HG03159 (cell line): ENCODE measurements around the gene FLRT2.

Source experiments
- ATAC-seq: cut with Tn5 transposase; IDR thresholded peaks from one replicate; pipeline ENCODE4 v1.9.1; 2021; ENCODE audit warnings: mild to moderate bottlenecking, moderate library complexity; ENCODE audit not compliant: unreplicated experiment

The FLRT2 gene

GRCh38 chr14:85587151-85587711, 57.3 kb downstream of the FLRT2 start:
- no peak for ATAC-seq

- ATAC-seq, result no peak
Measured at GRCh38 chr14:85590784-85591183, 60.8 kb downstream of the FLRT2 start.

DNA sequence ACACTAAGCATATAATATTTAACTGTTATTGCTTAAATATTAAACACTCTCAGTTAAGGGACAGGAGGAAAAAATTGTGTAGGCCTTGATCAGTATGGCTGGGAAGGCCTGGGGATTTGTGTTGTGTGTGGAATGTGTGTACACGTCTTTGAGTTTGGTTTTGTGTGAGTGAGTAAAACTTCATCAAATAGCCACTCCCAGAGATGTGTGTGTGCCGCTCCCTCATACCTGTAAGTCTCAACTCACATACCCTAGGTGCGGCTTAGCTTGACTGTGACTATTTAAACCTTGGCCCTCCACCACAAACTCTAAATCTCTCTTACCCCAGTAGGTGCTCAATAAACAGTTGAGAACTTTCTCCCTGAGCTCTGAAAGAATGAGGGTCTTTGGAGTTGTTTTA, 64.3 kb downstream of the FLRT2 start:
- ATAC-seq, result no peak

DNA sequence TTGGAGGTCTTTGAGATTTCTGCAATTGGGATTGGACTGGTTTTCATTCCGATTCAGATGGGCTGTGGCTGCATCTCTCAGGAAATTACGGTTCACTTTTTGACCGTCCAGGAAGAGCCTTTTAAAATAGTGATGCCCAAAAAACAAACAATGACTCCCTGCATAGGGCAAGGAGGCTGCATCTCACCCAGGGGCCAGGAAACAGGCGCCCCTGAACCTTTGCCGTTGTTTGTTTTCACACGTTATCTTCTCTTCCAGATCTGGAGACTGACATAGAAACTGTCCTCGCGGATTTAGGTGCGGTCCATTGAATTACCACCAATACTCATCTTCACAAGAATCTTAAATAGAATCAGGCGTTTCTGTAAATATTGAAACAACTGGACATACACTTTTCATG, 66.0 kb downstream of the FLRT2 start:
- ATAC-seq, result no peak

- no peak for ATAC-seq
Measured at GRCh38 chr14:85596562-85596961, 66.6 kb downstream of the FLRT2 start.

DNA sequence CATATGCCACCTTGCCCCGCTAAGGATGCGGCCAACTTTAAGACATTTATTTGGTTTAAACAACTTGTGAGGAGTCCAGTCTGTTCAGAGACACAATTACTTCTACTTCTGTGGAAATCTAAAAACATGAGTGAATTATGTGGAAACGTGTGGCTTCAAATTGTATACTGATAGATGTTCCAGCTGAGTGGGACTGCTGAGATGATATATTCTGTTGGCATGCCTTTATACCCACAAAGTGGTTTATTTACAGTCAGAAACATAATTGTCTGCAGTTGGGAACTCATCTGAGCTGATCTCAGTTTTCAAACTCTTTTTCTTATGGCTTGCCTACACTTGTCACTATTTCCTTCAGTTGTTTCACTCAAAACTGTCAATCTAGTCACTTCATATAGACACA, 67.8 kb downstream of the FLRT2 start:
- ATAC-seq, result no peak

DNA sequence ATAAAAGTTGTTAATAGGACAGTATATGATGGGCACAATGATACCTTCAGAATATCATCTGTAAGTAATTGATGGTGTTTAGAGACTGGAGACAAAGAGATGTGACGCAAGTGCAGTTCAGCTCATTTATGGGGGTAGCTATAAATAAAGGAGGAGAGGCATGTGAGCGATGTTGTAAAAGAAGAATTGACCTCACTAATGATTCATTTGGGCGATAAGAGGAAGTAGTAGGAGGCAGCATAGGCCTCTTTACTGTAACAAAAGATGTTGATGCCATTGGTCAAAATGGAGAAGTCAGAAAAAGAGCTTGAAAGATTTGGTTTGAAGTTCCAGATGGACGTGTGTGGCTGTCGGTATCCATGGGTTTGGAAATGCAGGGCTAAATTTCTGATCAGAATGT, 70.0 kb downstream of the FLRT2 start:
- ATAC-seq, result no peak

- no peak for ATAC-seq
Measured at GRCh38 chr14:85601246-85601645, 71.3 kb downstream of the FLRT2 start.

- no peak for ATAC-seq
Measured at GRCh38 chr14:85601690-85602089, 71.7 kb downstream of the FLRT2 start.

GRCh38 chr14:85602345-85602744, 72.4 kb downstream of the FLRT2 start:
- ATAC-seq, result no peak

DNA sequence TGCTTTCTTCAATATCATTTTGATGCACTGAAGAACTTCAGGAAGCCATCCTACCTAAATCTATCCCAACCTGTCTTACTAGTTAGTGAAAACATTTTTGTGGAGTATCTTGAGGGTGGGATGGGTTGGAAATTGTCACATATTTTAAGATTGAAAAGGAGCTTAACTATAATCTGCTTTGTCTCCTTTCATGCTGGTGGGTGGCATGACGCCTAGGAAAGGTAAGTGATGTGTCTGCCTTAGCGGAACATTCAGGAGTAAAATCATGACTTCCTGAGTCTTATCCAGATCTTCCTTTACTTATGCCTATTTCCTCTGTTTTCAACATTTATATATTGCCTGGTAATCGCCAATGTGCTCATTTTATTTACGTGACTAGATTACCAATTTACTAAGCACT, 74.1 kb downstream of the FLRT2 start:
- ATAC-seq, result no peak

DNA sequence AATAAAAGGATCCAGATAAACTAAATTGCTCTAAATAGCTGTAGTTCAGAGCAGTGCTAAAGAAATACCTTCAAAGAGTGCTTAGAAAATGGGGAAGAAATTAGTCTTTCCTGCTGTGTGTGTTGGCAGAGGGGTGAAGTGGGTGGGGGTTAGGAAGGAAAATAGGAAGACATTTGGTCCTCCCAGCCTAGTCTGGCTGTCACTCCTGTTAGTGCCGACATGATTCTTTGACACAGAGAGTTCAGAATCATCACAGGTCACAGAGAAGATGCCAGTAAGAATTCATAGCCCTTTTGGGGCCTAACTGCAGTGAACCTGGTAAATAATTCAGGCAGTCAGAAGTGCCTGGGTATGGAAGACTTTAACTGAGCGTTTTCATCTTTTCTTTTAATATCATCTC, 74.8 kb downstream of the FLRT2 start:
- no peak for ATAC-seq

- ATAC-seq, result no peak
Measured at GRCh38 chr14:85607651-85608081, 77.7 kb downstream of the FLRT2 start.

- ATAC-seq, result no peak
Measured at GRCh38 chr14:85613496-85613895, 83.6 kb downstream of the FLRT2 start.

DNA sequence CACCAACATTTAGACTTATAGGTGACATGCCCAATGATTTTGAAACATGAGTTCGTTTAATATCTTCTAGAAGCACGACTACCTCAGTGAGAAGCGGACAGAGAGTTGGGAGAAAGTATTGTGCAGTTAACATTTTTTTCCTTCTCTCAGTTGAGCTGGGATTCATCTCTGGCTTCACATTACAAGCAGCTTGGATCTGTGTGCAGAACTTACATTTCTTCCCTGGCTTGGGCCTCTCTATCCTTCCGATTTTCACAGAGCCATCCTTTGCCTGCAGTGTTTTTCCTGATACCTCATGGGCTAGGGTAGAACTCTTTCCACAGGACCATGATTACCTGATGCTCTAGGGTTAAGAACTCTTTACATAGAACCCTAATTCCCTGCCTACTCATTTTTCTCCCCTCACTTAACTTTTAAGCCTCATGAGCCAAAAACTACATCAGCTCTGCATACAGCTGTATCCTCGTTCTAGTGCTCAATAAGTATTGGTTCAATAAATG, 86.5 kb downstream of the FLRT2 start:
- no peak for ATAC-seq

DNA sequence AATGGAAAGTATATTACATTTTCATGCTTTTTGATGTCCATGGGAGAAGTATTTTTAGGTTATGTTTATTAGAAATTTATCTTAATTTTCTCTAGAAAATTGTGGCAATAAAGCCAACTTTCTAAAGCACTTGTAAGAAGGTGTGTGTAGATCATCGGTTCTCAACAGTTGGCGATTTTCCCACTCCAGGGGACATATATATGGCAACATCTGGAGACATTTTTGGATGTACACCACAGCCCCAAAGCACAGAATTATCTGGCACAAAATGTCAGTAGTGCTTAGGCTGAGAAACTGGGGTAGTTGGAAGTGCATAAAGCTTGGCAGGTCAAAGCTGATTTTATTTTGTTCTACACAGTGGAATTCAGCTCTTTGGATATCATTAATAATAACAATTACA, 86.9 kb downstream of the FLRT2 start:
- ATAC-seq, result no peak

GRCh38 chr14:85617791-85618190, 87.8 kb downstream of the FLRT2 start:
- ATAC-seq, result no peak

DNA sequence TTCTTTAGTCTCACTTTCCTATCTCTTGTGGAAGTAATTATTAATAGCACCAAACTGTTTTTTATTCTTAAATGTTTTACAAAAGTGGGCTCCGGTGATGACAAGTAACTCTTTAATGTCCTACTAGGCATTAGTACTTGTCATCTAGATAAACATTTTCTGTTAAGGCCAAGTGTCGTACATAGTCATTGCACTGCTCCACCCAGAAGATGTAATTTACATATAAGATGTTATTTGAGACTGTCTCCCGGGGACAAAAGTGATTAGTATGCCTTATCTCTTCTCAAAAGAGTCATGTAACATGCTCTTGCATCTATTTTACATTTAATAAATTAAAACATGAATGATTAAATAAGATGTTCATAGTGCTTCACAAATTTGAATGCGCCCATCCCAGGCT, 88.4 kb downstream of the FLRT2 start:
- ATAC-seq, result no peak

GRCh38 chr14:85618978-85619377, 89.0 kb downstream of the FLRT2 start:
- no peak for ATAC-seq

GRCh38 chr14:85619851-85620250, 89.9 kb downstream of the FLRT2 start:
- no peak for ATAC-seq

DNA sequence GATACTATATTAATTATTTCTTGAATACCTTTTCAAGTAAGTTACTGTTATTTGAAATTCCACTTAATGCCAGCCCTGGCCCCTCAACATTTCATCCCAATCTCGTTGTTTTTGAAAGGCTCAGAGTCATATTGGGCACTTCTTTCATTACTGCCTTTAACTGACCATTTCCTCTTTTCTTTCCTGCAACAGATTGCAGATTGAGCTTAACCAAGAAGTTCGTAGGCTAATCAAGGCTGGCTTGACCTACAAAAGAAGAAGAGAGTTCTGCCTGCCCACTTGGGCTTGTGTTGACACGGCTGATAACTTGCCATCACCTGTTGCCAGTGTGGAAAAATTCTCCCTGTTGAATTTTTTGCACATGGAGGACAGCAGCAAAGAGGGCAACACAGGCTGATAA, 91.0 kb downstream of the FLRT2 start:
- ATAC-seq, result no peak

GRCh38 chr14:85622106-85622505, 92.2 kb downstream of the FLRT2 start:
- no peak for ATAC-seq

DNA sequence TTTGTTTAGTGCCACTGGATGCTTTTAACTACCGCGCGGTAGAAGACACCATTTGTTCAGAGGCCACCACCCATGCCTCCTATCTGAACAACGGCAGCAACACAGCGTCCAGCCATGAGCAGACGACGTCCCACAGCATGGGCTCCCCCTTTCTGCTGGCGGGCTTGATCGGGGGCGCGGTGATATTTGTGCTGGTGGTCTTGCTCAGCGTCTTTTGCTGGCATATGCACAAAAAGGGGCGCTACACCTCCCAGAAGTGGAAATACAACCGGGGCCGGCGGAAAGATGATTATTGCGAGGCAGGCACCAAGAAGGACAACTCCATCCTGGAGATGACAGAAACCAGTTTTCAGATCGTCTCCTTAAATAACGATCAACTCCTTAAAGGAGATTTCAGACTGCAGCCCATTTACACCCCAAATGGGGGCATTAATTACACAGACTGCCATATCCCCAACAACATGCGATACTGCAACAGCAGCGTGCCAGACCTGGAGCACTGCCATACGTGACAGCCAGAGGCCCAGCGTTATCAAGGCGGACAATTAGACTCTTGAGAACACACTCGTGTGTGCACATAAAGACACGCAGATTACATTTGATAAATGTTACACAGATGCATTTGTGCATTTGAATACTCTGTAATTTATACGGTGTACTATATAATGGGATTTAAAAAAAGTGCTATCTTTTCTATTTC, 93.2 kb downstream of the FLRT2 start:
- ATAC-seq, result no peak
